H9 (cell line): ENCODE results near the gene PLEKHA1. TPM values are rescaled to one million over a fixed set of nuclear protein-coding genes. Genes with fewer than 3 reads are reported as not detected.

Source experiments
- DNase-seq: peaks from one replicate; pipeline ENCODE4 v3.0.0-alpha.2; 2017
- H2AFZ ChIP-seq: one replicate; pipeline ENCODE4 v1.6.1; 2013; ENCODE audit warnings: mild to moderate bottlenecking, low read length, control low read depth, moderate library complexity
- H2AK5ac ChIP-seq: 2 replicates; pipeline ENCODE4 v1.6.1; 2013; ENCODE audit warnings: low read length, control low read depth, mixed read lengths; ENCODE audit not compliant: insufficient read length
- H2BK120ac ChIP-seq: one replicate; pipeline ENCODE4 v1.6.1; 2013; ENCODE audit warnings: low read depth, mild to moderate bottlenecking, low read length, control low read depth, inconsistent platforms; ENCODE audit not compliant: poor library complexity, severe bottlenecking
- H2BK12ac ChIP-seq: 2 replicates; pipeline ENCODE4 v1.6.1; 2013; ENCODE audit warnings: low read length, control low read depth, mixed read lengths, low read depth; ENCODE audit not compliant: insufficient read length
- H2BK15ac ChIP-seq: 2 replicates; pipeline ENCODE4 v1.6.1; 2013; ENCODE audit warnings: low read depth, low read length, control low read depth
- H2BK20ac ChIP-seq: one replicate; pipeline ENCODE4 v1.6.1; 2013; ENCODE audit warnings: low read depth, mild to moderate bottlenecking, low read length, control low read depth, inconsistent platforms; ENCODE audit not compliant: poor library complexity, severe bottlenecking
- H2BK5ac ChIP-seq: 2 replicates; pipeline ENCODE4 v1.6.1; 2013; ENCODE audit warnings: low read length, control low read depth, mixed read lengths; ENCODE audit not compliant: insufficient read length
- H3K14ac ChIP-seq: 2 replicates; pipeline ENCODE4 v1.6.1; 2013; ENCODE audit warnings: low read length, control low read depth; ENCODE audit not compliant: insufficient read depth
- H3K18ac ChIP-seq: 2 replicates; pipeline ENCODE4 v1.6.1; 2013; ENCODE audit warnings: low read depth, mild to moderate bottlenecking, mixed read lengths, low read length, control low read depth; ENCODE audit not compliant: insufficient read length
- H3K23ac ChIP-seq: 2 replicates; pipeline ENCODE4 v1.6.1; 2013; ENCODE audit warnings: low read length, control low read depth, mixed read lengths, low read depth; ENCODE audit not compliant: insufficient read length
- H3K23me2 ChIP-seq: 2 replicates; pipeline ENCODE4 v1.6.1; 2013; ENCODE audit warnings: low read depth, mild to moderate bottlenecking, mixed read lengths, low read length, control low read depth; ENCODE audit not compliant: insufficient read length, poor library complexity, severe bottlenecking
- H3K27ac ChIP-seq: 2 replicates; pipeline ENCODE4 v1.5.1; 2013; ENCODE audit warnings: low read length, control low read depth, mixed read lengths, low read depth; ENCODE audit not compliant: insufficient read length
- H3K27me3 ChIP-seq: 2 replicates; pipeline ENCODE4 v1.6.1; 2013; ENCODE audit warnings: low read length, control low read depth, inconsistent platforms; ENCODE audit not compliant: insufficient read depth
- H3K4ac ChIP-seq: 2 replicates; pipeline ENCODE4 v1.6.1; 2013; ENCODE audit warnings: low read depth, mild to moderate bottlenecking, control low read depth, inconsistent platforms, low read length, moderate library complexity
- H3K4me1 ChIP-seq: 2 replicates; pipeline ENCODE4 v1.6.1; 2013; ENCODE audit warnings: low read length, control low read depth, inconsistent platforms; ENCODE audit not compliant: insufficient read depth
- H3K4me2 ChIP-seq: 2 replicates; pipeline ENCODE4 v1.6.1; 2013; ENCODE audit warnings: low read length, control low read depth, mixed read lengths; ENCODE audit not compliant: insufficient read length, insufficient read depth
- H3K56ac ChIP-seq: 2 replicates; pipeline ENCODE4 v1.6.1; 2013; ENCODE audit warnings: low read depth, mild to moderate bottlenecking, mixed read lengths, low read length, control low read depth; ENCODE audit not compliant: insufficient read length
- H3K79me1 ChIP-seq: 2 replicates; pipeline ENCODE4 v1.6.1; 2013; ENCODE audit warnings: low read depth, mild to moderate bottlenecking, moderate library complexity, low read length, control low read depth, inconsistent platforms; ENCODE audit not compliant: insufficient read depth, poor library complexity, severe bottlenecking
- H3K79me2 ChIP-seq: 2 replicates; pipeline ENCODE4 v1.6.1; 2013; ENCODE audit warnings: low read length, control low read depth, inconsistent platforms; ENCODE audit not compliant: insufficient read depth
- H3K9ac ChIP-seq: 2 replicates; pipeline ENCODE4 v1.6.1; 2013; ENCODE audit warnings: low read length, control low read depth, mixed read lengths; ENCODE audit not compliant: insufficient read length; ENCODE audit errors: extremely low read depth
- H3K9me3 ChIP-seq: one replicate; pipeline ENCODE4 v1.6.1; 2013; ENCODE audit warnings: low read depth, low read length, inconsistent platforms; ENCODE audit not compliant: control insufficient read depth
- H3T11ph ChIP-seq: one replicate; pipeline ENCODE4 v1.6.1; 2013; ENCODE audit warnings: mild to moderate bottlenecking, low read length, control low read depth, inconsistent platforms
- H4K20me1 ChIP-seq: one replicate; pipeline ENCODE4 v1.6.1; 2013; ENCODE audit not compliant: control insufficient read depth, insufficient read length, insufficient read depth
- H4K5ac ChIP-seq: 2 replicates; pipeline ENCODE4 v1.6.1; 2013; ENCODE audit warnings: low read depth, mild to moderate bottlenecking, mixed read lengths, low read length, control low read depth; ENCODE audit not compliant: insufficient read length
- H4K8ac ChIP-seq: replicated peaks from 2 replicates; pipeline ENCODE4 v1.6.1; 2013; ENCODE audit warnings: low read length, control low read depth, mixed read lengths, low read depth; ENCODE audit not compliant: insufficient read length
- H4K91ac ChIP-seq: 2 replicates; pipeline ENCODE4 v1.6.1; 2013; ENCODE audit warnings: low read depth, mild to moderate bottlenecking, moderate library complexity, mixed read lengths, low read length, control low read depth; ENCODE audit not compliant: insufficient read length
- H3K27ac Mint-ChIP-seq, 3 experiments: 2 replicates in 2 of 3; 3 replicates in 1 of 3; pipeline ENCODE4 v1.8.0; 2020 to 2021; ENCODE audit warnings: mixed read lengths in 3 of 3, mild to moderate bottlenecking in 1 of 3, moderate library complexity in 1 of 3
- H3K27me3 Mint-ChIP-seq: 2 replicates; pipeline ENCODE4 v1.8.0; 2021; ENCODE audit warnings: low read depth, mild to moderate bottlenecking, moderate library complexity, mixed read lengths
- H3K36me3 Mint-ChIP-seq, 3 experiments: 2 replicates in 2 of 3; 3 replicates in 1 of 3; pipeline ENCODE4 v1.8.0; 2020 to 2021; ENCODE audit warnings: low read depth in 3 of 3, mixed read lengths in 3 of 3; ENCODE audit not compliant: insufficient read depth in 1 of 3
- H3K4me1 Mint-ChIP-seq, 2 experiments: 2 replicates each; pipeline ENCODE4 v1.8.0; 2020; ENCODE audit warnings: mixed read lengths in 2 of 2
- H3K4me3 Mint-ChIP-seq, 2 experiments: 2 replicates in 1 of 2; 3 replicates in 1 of 2; pipeline ENCODE4 v1.8.0; 2020 to 2021; ENCODE audit warnings: mild to moderate bottlenecking in 2 of 2, mixed read lengths in 2 of 2, moderate library complexity in 1 of 2
- H3K9me3 Mint-ChIP-seq, 2 experiments: 2 replicates in 1 of 2; 3 replicates in 1 of 2; pipeline ENCODE4 v1.8.0; 2020; ENCODE audit warnings: mild to moderate bottlenecking in 2 of 2, mixed read lengths in 2 of 2, moderate library complexity in 1 of 2
- CTCF ChIP-seq: fragments of 200-600 bp; sonication (generic); conservative IDR thresholded peaks from 3 replicates; pipeline ENCODE4 v1.8.0; 2021; ENCODE audit warnings: antibody characterized with exemption, mild to moderate bottlenecking
- WGBS: extraction: QIAGEN DNeasy Blood & Tissue Kit; methylation state at CpG from one replicate; pipeline ENCODE4 v1.1.7; 2013; ENCODE audit warnings: missing lambda C conversion rate, low lambda C conversion rate, mixed read lengths; ENCODE audit not compliant: insufficient read length; ENCODE audit errors: extremely low coverage; 5-methylcytosine and 5-hydroxymethylcytosine counted together
- total RNA-seq: library from RNA; stranded (reverse); gene quantifications from 2 replicates; pipeline ENCODE4 v1.2.1, GENCODE V29; 2021

PLEKHA1 gene
- total RNA-seq, 1 experiment from 2014 or later, result 32.7 TPM

- Histone ChIP-seq H3K23me2 (peaks cover 17% of the 10 kb centered on the region), H2BK20ac (no peak overlapping the region), H3K18ac (no peak overlapping the region), H3K4me2 (peak overlapping the region; percentile 61), H4K20me1 (no peaks in the 10 kb centered on the region), H3K9ac (no peak overlapping the region), H3K79me2 (no peaks in the 10 kb centered on the region), H2BK12ac (no peak overlapping the region), H3K27me3 (peaks cover 30% of the 10 kb centered on the region), H4K91ac (no peak overlapping the region), H3T11ph (no peak overlapping the region), H2AK5ac (no peak overlapping the region), H3K4me1 (no peaks in the 10 kb centered on the region), H2BK5ac (no peak overlapping the region), H3K56ac (no peak overlapping the region), H2AFZ (no peak overlapping the region), H2BK15ac (no peak overlapping the region), H4K8ac (no peak overlapping the region), H3K9me3 (no peaks in the 10 kb centered on the region), H3K23ac (no peak overlapping the region), H3K14ac (no peak overlapping the region), H4K5ac (no peak overlapping the region), H3K27ac (no peak overlapping the region), H3K4ac (no peak overlapping the region), H3K79me1 (no peaks in the 10 kb centered on the region), H2BK120ac (no peak overlapping the region)
- H3K27me3 Mint-ChIP-seq, result peaks cover 79% of the 10 kb centered on the region
- peak overlapping the region in 1 of 2 experiments; percentile 81; a peak in 3 of 5 replicates for H3K4me3 Mint-ChIP-seq
- no CpG with 5 or more reads among the region's 17 CpGs for WGBS
- H3K36me3 Mint-ChIP-seq, result 0 out of 7 replicates have a peak, but pooled peaks cover 0 to 3% (median 0%) of the 10 kb centered on the region in 3 experiments
- H3K27ac Mint-ChIP-seq, result no peak overlapping the region
- no peak for DNase-seq
- peaks cover 16 to 32% of the 10 kb centered on the region in 2 experiments for H3K4me1 Mint-ChIP-seq
- no peak for TF ChIP-seq CTCF
- H3K9me3 Mint-ChIP-seq, result no peaks in the 10 kb centered on the region; a peak in 2 of 5 replicates
Observed at GRCh38 chr10:122463466-122464249, 89.2 kb downstream of the PLEKHA1 start.
